SKM-1 (cell line): ENCODE measurements around the gene C14orf180.

Source experiments
- DNase-seq: peaks from one replicate; lab custom pipeline; 2025; ENCODE audit not compliant: unreplicated experiment; lab: John Stamatoyannopoulos, UW

C14orf180 gene

DNA sequence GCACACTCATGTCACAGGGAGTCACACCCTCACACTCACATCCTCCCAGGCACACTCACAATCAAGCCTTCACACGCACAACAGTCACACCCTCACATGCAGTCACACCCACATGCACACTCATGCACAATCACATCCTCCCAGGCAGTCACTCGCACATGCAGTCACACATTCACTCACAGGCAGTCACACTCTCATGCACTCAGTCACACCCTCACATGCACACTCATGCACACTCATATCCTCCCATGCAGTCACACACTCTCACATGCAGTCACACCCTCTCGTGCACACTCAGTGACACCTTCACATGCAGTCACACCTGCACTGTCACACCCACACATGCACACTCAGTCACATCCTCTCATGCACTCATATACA, 12.7 kb downstream of the C14orf180 start:
- DNase-seq: no peak

DNA sequence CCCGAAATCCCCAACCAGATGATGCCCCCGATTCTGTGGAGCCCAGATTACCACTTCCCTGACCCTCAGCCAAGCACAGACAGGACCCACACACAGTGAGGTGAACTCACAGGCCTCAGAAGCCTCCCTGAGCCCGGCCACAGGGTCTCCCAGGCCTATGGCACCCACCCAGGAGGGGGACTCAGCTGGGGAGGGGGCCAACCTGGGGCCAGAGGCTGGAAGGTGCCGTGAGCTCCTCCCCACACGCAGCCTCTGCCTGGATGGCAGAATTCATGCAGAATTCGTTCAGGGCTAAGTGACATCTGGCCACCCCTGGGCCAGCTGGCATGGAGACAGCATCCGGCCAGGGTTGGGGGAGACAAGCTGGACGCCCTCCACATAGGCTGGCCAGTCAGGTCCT, 13.2 kb downstream of the C14orf180 start:
- no peak for DNase-seq

DNA sequence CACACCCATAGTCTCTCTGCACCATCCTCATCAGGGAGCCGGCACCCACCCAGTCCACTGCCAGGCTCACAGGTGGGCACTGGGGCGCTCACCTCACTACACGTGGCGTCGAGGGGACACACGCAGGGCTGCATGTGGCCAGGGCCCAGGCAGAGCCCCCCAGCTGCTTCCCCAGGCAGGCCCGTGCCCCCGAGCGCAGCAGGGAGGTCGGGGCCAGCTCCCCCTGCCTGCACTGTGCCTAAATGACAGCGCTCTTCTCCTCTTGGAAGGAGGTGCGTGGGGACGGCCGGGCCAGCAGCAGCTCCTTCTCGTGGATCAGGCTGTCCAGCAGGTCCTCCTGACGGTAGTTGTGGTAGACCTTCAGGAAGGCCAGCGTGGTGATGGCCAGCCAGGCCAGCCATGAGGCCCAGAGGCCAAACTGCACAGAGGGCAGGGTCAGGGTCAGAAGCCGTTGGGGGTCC, 13.7 kb downstream of the C14orf180 start:
- DNase-seq: no peak

DNA sequence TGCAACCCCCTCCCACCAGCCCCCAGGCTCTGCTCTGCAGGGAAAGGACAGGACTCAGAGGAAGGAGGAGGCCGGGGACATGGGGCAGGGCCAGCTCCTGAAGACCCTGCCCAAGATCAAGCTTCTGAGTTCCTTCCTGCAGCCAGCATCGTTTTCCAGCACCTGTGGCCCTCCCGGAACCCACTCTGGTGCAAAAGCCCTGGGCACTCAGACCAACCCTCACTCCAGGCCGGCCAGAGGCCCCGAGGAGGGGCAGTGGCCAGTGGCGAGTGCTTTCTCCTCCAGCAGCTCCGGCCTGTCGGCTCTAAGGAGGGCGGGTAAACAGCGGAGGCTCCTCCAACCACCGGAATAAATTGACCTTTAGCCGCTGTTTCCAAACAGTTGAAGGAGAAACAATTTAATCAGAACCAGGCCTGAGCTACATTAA, 14.2 kb downstream of the C14orf180 start:
- DNase-seq: no peak

DNA sequence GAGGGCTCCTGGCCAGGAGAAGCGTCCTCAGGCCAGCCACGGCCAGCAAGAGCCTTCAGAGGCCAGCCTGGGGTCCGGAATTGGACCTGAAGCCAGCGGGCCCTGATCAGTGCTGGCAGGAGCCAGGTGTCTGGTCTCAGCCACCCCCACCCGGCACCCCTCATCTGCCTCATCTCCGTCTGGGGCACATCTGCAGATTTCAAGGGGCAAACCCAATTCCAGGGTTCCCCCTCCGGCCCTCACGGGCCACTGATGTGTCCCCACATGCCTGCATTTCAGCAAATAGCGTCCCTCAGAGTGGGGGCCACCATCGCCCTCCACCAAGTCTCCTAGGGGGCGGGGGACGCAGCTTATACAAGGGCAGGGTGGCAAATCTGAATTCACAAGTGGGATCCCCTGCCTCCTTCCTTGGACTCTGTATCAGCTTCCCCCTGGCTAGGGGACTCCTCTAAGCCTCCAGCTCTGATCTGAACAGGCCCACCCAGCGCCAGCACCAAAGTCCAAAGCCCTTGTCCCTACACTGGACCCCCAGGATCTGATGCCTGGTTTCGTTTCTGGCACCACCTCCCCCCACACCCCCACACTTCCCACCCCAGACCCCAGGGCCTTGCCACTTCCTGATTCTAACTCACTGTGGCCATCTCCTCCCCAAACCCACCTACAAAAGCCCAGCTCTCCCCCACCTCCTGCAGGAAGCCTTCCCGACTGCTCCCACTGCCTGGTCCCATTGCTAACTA, 14.9 kb downstream of the C14orf180 start:
- DNase-seq: no peak

DNA sequence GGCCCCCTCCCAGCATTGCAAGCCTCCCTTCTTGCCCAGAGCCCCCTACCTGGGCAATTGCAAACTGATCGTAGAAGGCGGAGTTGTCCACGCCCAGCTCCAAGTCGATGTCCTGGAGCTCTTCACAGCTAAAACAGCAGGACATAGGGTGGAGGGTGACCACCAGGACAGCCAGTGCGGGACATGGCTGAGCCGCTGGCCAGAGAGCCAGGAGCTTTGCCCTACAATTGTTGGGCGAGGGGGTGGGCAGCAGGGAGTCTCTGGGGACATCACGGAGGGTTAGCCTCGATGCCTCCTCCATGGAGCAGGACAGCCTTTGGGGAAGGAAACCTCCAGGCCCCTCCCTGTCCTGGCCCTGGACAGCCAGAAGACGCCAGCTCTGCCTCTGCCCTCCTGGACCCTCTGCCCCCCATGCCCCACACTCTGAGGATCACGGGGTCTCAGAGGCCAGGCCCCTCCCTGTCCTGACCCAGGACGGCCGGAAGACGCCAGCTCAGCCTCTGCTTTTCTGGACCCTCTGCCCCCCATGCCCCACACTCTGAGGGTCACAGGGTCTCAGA, 15.6 kb downstream of the C14orf180 start:
- no peak for DNase-seq

DNA sequence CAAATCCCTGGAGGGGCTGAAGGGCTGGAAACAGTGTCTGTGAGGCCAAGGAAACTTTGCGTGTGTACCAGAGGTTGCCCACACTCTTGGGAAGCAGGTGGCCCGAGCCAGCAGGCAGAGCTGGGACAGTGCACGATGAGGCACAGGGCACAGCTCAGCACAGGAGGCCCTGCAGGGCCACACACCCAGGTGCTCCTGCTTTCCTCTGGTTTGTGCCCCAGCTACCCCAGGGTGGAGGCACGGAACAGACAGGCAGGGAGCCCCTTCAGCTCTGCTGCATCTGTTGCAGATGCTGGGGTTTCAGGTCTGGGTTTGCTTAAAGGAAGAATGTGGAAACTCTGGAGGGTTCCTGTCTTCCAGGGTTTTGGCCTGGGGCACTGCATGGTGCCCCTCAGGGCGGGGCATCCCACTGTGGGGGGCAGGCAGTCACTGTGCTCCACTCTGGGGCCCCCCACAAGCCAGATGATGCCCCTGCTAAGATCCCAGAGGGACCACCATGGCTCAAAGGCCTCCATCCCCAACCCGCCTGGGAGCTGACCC, 16.4 kb downstream of the C14orf180 start:
- no peak for DNase-seq

DNA sequence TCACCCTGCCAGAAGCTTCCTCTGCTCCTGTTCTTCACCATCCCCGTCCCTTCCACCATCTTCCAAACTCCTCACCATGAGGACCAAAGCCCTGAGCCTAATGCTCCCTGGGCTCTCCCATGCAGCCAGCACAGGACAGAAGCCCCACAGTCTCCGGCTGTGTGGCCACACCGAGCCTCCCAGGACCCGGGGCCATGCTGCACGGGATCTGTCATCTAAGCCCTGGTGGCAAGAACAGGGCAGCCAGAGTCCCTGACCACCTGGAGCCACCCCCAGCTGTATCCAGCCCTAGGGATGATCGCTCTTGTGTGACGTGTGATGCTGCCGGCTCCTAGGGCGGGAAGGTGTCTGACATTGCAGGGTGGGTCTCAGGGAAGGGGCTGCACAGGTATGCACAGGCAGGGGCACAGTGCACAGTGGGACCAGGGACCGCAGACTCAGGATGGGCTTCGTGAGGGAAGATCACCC, 16.9 kb downstream of the C14orf180 start:
- no peak for DNase-seq

DNA sequence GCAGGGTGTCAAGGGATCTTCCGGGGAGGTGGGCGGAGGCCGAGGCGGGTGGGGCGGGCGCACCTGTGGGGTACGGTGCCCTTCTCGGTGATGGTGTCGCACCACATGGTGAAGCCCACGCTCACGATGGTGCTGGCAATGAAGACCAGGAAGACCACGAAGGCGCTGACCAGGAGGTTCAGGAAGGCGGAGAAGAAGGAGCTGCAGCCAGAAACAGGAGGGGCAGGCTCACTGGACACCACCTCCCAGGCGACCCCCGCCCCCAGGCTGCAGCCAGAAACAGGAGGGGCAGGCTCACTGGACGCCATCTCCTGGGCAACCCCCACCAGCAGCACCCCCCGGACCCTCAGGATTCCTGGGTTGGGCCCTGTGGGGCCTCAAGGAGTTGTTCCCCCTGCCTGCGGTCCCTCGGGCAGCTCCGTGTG, 17.4 kb downstream of the C14orf180 start:
- DNase-seq: no peak

DNA sequence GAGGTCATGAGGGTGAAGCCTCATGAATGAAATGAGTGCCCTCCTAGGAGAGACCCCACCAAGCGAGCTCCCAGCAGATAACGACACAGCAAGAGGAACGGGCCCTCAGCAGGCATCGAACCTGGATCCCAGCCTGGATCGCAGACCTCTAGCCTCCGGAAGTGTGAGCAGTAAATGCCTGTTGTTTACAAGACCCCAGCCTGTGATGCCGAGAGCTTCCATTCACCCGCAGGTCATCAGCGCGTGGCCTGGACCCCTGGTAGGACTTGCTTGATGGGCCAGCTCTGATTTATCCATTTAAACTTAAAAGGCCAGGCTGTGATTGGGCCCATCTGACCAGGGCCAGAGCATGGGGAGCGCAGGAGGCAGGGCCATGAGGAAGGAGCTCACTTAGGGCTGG, 18.0 kb downstream of the C14orf180 start:
- no peak for DNase-seq

DNA sequence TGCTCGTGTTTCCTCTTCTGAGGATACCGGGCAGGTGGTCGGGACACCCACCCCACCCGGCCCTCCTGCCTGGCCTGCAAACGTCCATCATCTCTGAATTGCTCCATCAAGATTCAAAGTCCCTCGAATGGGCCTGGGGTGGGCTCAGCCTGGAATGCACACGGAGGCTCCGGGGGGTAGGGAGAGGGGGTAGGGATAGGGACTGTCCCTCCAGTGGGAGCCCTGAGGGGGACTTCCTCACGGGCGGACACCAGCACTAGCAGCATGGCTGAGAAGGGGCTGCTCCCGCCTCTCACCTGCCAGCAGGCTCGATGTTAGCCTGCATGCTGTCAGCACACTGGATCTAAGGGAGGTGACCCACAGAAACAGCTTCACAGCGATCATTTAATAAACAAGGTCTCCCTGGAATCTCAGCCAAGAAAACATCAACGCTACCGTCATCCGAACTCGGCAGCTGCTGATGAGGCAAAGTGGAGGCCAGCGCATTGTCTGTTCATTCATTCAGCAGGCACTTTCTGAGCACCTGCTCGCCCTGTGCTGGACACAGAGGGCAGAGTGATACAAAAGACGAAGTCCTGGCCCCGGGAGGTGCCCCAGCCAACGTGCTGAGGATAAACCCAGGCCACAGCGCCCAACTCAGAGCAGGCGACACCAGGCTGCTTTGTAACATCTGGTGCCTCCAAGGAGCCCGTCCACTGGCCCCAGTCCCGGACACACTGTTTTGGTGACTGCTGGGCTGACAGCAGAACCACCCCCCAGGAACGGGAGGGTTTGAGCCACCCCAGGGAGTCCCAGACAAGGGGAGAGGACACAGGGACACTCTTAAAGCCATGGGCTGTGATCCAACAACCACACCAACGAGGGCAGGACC, 18.7 kb downstream of the C14orf180 start:
- DNase-seq: no peak

DNA sequence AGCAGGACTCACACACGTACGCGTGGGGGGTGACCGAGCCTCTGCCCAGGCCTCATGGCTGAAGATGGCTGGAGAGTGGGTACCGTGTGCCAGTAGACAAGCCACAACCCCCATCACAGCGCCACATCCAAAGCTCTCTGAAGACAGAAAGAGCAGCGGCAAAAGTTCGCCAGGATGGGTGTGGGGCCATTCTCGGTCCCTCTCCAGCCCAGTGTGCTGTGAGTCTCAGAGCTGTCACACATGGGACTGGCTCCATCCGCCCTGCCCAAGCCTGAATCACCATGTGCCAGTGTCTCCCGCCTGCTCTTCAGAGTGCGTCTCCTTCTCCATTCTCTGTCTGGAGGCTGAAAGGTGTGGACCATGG, 19.3 kb downstream of the C14orf180 start:
- no peak for DNase-seq

DNA sequence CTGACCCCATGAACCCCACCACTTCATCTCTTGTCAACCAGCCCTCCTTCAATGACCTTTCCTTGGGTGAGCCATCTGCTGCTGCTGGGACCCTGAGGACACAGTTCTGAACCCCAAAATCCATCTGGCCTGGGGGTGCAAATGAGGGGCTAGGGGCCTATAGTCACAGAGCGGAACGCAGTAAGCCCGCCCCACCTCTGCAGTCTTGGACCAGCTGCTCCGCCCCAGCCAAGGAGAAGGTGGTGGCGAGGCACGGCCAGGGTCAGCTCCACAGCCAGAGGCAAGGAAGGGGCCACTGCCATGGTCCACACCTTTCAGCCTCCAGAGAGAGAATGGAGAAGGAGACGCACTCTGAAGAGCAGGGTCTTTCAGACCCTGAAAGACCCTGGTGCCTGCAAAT, 19.9 kb downstream of the C14orf180 start:
- DNase-seq: no peak

DNA sequence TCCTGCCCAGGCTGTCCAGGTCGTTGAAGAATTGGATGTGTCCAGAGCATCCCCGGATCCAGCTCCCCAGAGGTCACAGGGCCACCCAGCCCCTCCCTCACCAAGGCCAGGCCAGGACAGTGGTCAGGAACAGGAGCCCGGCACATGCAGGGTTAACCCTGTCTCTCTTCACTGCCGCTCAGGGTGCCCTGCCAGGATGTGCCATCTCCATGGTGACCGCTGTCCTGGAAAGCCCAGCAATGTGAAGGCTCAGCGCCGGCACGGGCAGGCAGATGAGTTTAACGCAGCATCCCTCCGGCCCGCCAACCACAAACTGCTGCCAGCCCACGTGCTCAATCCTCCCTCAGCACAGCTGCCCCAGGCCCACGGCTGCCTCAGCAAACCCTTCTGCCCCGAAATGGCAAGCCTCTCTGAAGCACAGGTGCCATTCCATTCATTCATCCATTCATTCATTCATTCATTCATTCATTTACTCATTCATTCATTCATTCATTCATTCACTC, 20.6 kb downstream of the C14orf180 start:
- DNase-seq: no peak

DNA sequence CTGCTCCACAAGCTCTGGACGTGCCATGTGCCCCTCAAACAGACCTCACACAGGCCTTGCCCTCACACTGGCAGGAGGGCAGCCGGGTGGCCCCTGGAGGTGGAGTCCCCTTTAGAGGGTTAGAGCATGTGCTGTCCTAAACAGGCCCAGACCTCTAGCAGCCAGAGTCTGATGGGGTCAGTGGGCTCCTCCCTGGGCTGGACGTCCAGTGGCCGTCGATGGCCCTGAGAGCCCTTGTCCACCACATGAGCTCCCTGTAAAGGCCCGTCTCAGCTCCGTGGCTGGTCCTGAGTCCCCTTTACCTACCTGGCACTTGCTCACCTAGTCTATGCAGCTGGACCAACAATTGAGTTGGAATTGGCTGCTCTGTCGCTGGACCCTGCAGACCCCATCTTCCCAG, 21.2 kb downstream of the C14orf180 start:
- no peak for DNase-seq

DNA sequence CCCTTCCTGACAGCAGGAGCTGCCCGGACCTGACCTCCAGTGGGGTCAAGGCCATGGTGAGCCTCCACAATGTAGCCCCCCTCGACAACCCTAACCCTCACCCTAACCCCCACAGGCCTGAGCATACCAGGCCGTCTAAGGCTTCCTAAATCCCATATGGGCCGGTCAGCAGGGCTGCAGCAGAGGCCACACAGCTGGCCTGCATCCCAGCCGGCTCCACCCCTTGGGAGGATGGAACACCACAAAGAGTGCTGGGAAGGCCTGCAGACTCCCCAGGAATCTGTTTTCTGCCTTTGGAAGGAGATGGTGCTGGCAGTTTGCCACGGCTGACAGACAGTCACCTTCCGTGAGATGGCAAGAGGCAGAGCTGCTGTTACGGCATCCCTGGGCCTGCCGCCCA, 22.2 kb downstream of the C14orf180 start:
- no peak for DNase-seq

DNA sequence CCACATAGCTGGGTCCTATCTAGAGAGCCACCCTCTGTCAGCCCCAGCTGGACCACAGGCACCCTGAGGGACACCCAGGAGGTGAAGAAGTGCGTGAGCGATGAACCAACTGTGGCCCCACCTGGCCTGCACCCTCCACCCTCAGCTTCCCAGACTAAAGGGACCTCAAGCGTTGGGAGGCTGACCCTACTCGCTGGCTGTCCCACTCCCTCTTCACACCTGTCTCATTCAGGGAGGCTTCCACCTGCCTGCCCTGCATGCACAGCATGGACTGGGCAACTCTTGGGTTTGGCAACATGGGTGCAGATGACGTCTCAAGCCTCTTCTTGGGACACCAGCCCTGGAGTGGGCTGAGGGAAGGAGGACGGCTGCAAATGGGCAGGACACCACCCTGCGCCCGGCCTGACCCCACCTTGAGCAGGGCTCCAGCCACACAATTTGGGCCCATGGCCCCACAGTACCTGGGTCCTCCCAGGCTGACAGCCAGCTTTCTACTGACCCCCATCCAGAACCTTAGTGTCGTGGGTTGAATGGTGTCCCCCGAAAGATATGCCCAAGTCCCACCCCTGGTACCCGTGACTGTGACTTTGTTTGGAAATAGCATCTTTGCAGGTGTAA, 22.9 kb downstream of the C14orf180 start:
- no peak for DNase-seq

DNA sequence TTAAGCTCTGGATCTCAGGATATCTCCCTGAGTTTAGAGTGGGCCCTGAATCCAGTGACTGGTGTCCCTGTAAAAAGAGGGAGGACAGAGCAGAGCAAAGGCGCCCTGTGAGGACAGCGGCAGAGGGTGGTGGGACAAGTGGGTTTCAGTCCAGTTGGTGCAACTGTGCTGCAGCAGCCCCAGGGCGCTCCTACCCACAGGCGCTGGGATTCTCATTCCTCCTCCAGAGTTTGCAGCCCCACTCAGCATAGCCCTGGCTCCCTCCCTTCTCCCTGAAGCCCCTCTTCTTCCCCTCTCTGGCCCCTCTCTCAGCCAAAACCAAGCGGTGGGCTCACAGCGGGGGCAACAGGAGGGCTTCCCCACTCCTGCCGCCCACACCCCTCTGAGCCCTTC, 23.4 kb downstream of the C14orf180 start:
- no peak for DNase-seq

DNA sequence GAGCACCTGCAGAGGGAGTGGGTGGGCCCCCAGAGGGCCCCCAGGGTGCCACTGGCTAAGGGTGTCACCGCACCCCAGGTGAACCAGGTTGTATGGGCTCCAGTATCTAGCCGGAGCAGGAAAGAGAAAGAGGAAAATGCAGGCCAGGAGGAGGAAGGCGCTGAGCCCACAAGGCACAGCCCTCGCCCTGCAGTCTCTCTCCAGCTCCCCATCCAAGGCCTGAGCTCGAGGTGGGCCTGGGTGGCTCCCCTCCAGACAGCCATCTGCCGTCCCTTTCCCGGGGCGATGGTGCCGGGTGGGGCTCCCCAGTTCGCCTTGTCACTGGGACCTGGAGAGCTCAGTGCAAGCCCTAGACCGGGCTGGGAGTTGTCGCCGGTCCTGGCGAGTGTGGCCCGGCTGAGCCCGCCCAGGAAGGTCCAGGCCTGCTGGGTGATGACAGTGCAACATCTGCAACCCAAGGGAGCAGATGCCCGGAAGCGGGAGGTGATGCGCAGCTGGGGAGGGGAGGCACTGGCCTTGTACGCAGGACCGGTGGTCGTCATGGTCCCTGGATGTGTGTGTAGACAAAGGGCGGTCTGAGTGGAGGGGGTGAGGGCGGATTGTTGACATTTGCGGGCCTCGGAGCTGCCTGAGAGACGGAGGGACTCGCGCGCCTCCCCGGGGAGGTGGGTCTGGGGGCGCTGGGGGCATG, 24.3 kb downstream of the C14orf180 start:
- no peak for DNase-seq
